Activated T-cell treated with anti-CD3 and anti-CD28 coated beads for 24 hours (primary cell): ENCODE measurements around the gene HNRNPD.
"Not testable (repeated sequence)": the region's sequence is repeated elsewhere in the genome, so short reads cannot be mapped to it uniquely, and the experiment has no call there.

Experiments
- DNase-seq: peaks from one replicate; pipeline ENCODE4 v3.0.0-alpha.2; 2020; ENCODE audit warnings: low read depth

HNRNPD gene, protein sequence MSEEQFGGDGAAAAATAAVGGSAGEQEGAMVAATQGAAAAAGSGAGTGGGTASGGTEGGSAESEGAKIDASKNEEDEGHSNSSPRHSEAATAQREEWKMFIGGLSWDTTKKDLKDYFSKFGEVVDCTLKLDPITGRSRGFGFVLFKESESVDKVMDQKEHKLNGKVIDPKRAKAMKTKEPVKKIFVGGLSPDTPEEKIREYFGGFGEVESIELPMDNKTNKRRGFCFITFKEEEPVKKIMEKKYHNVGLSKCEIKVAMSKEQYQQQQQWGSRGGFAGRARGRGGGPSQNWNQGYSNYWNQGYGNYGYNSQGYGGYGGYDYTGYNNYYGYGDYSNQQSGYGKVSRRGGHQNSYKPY

DNA sequence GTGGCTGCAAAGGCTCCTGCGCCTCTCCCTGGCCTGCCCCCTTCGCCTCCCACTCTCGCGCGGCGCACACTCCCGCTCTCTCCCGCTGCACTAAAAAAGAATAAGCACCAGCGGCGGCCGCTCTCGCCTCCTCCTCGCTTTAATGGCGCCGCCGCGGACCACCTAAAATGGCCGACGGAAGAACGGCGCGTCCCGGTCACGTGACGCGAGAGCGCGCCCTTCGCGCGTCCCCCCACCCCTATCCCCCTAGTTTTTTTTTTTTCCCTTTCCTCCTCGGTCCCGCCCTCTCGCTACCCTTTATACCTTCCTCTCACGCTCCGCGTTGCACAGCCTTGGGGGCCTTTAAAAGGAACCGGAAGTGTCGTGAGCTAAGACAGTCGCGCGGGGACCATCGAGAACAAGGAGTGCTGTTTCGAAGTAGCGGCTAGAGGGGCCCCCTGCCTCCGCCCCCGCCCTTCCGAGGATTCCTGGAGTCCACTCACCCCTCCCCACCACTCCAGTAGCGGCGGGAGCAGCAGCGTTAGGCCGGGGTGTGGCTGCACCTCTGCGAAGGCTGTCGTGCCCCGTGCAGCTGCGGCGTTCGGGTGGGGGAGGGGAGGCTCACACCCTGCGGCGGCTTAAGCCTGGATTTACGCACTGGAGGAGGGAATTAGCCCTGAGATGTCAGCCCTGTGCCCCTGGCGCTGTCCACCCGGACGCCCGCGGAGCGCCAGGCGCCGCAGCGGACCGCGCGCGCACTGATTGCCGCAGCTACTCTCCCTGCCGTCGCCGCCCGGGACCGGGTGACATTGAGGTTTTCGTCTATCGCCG, at the start of gene HNRNPD:
HNRNPD (minus strand) TSS at position 176 of the 810 bp plus-strand sequence. CDS start 313 bp downstream, outside the sequence.
- DNase-seq, result peak; percentile 91

DNA sequence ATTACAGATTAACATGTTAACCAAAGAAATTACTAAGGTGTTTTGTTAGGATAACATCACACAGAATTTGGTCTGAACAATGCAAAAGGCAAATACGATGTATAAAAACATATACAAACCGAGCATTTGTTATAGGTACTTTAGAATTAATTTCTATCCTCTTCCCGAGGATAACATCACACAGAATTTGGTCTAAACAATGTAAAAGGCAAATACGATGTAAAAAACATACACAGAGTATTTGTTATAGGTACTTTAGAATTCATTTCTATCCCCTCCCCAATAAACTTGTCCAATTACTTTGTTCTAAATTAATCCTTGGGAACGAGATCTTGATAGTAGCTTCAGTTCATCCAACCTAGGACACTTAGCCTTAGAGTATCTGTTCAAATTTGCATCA, 48.8 kb upstream of the HNRNPD start:
- DNase-seq, result no peak

GRCh38 chr4:82421796-82422560, 48.2 kb upstream of the HNRNPD start:
- no peak for DNase-seq

- no peak for DNase-seq
Observed at GRCh38 chr4:82419451-82419850, 45.7 kb upstream of the HNRNPD start.

- no peak for DNase-seq
Observed at GRCh38 chr4:82415922-82416365, 42.2 kb upstream of the HNRNPD start.

- DNase-seq, result not testable (repeated sequence)
Observed at GRCh38 chr4:82415061-82415460, 41.3 kb upstream of the HNRNPD start.

DNA sequence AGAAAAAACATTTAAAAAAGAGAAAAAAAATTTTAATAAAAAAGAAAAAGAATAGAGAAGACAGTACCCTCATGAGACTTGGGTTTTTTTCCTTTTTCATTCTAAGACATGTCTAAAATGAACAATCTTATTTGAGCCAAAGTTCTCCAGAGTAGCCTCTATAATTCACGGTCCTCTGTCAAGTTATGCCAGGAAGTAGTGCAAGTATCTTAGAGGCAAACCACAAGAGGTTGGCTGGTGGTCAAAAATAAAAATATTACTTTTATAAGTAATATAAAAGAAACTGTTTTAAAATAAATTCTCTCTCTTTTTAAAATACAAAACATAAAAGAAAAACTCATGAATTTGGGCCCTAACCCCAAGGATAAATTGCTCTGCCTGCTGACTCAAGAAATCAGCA, 29.9 kb upstream of the HNRNPD start:
- no peak for DNase-seq

DNA sequence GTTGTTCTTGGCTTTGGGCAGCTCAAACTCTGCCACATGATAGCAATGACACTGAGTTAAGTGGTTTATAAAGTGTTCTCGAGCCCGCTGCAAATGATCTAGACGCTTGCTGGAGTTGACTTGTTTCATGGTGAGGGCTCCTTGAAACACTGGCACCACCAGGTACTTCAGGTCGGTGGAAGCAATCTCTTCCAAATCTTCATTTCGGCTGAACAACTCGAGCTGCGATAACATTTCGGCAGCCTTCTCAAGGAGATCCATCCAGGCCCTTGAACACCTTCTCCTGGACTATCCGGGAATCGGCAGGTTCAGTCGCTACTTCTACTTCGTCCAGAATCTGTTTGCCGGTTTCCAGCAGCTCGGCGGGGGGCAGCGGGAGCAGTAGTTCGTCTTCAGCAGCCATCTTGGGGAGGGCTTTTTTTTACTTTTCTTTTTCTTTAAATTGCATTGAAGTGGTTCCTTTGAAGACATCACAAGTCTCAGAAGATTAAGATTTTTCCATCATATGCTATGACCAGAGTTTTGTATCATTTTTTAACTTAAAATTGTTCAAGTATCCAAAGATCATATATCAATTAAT, 28.5 kb upstream of the HNRNPD start:
- DNase-seq, result no peak

DNA sequence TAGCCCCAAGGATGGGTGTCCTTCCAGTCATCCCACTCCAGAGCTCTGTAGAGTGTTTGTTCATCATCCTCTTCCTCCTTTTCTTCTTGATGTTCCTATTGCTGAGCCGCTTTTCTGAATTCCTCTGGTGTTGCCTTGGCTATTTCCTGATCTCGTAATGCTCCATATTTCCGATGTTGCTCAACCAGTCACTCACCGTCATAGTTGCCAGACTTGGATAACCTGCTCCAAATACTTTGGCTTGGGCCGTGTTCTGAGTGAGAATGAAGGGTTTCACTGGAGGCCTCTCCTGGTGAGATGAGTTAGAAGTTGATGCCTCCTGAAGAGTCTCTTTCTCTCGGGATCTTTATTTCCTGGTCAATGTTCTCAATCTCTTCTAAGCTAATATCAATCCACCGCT, 27.8 kb upstream of the HNRNPD start:
- no peak for DNase-seq

GRCh38 chr4:82398263-82398662, 24.5 kb upstream of the HNRNPD start:
- DNase-seq, result no peak

DNA sequence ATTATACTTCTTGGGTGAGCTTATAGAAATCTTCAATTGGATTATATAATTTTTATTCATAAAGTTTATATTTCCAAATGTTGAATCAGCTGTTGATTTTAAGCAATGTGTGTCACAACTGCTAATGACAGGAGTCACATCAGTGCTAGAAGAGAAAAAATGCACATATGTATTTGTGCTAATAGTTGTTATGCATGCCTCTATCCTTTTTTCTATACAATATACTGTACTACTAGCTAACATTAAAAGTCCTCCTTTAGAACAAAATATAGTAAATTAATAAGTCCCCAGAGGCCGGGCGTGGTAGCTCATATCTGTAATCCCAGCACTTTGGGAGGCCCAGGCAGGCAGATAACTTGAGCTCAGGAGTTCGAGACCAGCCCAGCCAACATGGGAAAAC, 23.7 kb upstream of the HNRNPD start:
- no peak for DNase-seq

DNA sequence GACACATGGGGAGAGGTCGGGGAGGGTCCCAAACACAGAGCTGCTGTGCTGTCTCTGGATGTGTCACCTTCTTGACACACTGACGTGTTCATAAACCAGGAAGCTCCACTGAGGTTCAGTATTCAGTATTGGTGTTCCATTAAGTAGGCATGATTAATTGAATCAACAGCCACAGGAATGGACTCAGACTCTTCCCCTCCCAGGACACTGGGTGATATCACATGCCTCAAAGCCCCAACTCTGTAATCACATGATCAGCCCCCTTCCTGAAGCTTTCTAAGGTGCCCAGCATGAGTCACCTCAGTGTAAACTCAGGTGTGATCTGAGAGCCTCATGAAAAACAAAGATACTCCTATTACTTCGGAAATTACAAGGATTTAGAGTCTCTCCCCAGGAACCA, 21.1 kb upstream of the HNRNPD start:
- no peak for DNase-seq

DNA sequence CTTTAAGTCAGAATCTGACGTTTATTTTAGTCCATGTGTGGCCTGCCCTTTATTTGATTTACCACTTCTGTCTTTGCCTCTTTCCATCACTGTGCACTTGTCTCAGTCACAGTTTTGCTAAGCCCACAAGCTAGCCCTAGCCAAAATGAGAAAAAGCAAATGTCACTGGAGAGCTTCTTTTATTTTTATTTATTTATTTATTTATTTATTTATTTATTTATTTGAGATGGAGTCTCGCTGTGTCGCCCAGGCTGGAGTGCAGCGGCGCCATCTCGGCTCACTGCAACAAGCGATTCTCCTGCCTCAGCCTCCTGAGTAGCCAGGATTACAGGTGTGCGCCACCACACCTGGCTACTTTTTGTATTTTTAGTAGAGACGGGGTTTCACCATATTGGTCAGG, 16.3 kb upstream of the HNRNPD start:
- not testable (repeated sequence) for DNase-seq

DNA sequence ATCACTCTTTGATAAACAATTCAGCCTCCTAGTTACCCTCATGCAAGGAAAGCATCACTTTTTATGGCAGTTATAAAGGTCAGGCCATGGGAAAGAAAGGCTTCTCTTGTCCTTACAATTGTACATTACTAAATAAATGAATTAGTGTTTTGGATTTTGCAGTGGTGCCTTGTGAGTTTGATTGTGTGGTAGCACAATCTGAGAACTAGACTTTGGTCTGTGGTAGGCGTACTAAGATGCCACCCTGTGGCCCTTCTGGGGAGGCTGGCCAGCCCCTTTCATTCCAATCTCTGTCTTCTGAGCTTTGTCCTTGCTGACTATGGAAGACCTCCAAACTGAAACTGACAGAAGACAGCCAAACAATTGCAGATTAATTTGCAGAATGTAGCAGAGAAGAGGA, 14.6 kb upstream of the HNRNPD start:
- DNase-seq, result no peak

GRCh38 chr4:82386312-82386711, 12.5 kb upstream of the HNRNPD start:
- not testable (repeated sequence) for DNase-seq

DNA sequence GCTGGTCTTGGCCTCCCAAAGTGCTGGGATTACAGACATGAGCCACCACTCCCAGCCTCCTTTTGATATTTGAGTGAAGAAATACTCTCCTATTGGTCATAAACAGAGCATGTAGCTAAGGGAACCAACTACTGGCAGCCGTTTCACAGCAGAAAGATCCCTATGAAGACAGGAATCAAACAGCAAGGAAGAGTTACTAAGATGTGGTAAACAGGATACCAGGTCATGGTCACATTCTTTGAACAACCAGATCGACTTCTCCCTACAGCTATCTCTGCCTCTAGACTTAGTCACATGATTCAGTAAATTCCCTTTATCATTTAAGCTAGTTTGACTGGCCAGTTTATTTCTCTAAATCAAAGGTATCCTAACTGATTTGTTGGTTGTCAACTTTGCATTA, 9.0 kb upstream of the HNRNPD start:
- no peak for DNase-seq

DNA sequence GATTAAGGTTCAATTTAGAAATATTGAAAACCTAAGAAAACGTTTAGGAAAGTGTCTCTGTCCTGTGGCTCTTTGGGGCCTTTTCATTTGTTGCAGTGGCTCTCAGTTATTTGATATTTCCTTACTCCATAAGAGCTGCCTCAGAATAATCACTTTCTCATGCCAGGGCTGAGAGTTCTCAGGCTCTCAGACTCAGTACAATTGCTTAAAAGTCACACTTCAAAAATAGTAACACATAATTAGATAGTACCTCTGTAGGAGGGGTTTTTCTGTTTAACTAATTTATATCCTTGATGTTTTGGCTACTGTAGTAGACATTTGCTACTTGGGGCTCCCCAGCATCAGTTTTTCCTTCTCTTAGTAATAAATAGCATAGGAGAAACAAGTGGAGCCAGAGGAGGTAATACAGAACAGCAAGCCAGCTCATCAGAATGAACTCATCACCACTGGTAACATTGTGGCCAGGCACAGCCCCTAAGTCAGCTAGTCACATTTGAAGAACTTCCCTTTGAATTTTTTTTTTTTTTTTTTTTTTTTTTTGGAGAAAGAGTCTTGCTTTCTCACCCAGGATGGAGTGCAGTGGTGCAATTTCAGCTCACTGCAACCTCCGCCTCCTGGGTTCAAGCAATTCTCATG, 8.0 kb upstream of the HNRNPD start:
- no peak for DNase-seq

DNA sequence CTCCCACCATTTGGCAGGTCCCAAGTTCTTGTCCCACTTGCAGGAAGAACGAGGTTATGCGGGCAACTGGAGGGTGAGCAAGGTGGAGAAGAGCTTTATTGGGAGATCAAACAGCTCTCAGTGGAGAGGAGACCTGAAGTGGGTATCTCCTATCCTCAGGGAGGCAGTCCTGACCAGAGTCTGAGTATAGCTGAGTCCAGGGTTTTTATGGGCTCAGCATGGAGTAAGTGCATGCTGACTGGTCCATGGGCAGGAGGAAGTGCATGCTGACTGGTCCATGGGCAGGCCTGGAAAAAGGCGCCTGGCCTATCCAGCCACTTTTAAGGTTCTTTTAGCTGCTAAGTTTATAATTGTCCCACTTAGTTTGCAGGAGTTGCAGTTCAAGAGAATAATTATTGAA, 7.4 kb upstream of the HNRNPD start:
- DNase-seq, result no peak

- DNase-seq, result no peak
Observed at GRCh38 chr4:82380831-82381230, 7.0 kb upstream of the HNRNPD start.

GRCh38 chr4:82380344-82380743, 6.6 kb upstream of the HNRNPD start:
- DNase-seq, result no peak

- no peak for DNase-seq
Observed at GRCh38 chr4:82376109-82376508, 2.3 kb upstream of the HNRNPD start.

GRCh38 chr4:82373486-82373815, 340 bp downstream of the HNRNPD start:
- DNase-seq, result no peak
